ENCODE results near the gene PRICKLE2.

GRCh38 chr3:64129106-64129505 is 96.2 kb downstream of the PRICKLE2 start:
- TF ChIP-seq CTCF (conservative IDR thresholded peaks at IDR 0.05; ENCODE audit: low read depth in 2 of 2) (no peak), REST (IDR thresholded peaks at IDR 0.05; ENCODE audit: unreplicated experiment) (no peak), EZH2phosphoT487 (IDR thresholded peaks at IDR 0.05; ENCODE audit: unreplicated experiment) (no peak), POLR2AphosphoS5 (IDR thresholded peaks at IDR 0.05; ENCODE audit: low read depth) (no peak), ZNF331 (CRISPR knock-in tag; IDR thresholded peaks at IDR 0.05; ENCODE audit: low read depth) (no peak)

Data from GM23338 (cell line).